Muscle of leg (tissue), 11 donors: Measurements from ENCODE around the gene SIGLEC5. TPM values are rescaled to one million over a fixed set of nuclear protein-coding genes. Genes with fewer than 3 reads are reported as not detected.

Experiments used
- DNase-seq: peaks from one replicate; pipeline ENCODE4 v3.0.0; 2013
- H3K27ac ChIP-seq: one replicate; pipeline ENCODE4 v1.5.1; 2013; ENCODE audit warnings: mild to moderate bottlenecking, low read length, control low read depth
- H3K27me3 ChIP-seq: one replicate; pipeline ENCODE4 v1.6.1; 2013; ENCODE audit warnings: low read length; ENCODE audit not compliant: control insufficient read depth, insufficient read depth
- H3K36me3 ChIP-seq: one replicate; pipeline ENCODE4 v1.6.1; 2013; ENCODE audit warnings: low read length; ENCODE audit not compliant: control insufficient read depth, insufficient read depth
- H3K4me1 ChIP-seq: one replicate; pipeline ENCODE4 v1.6.1; 2013; ENCODE audit warnings: low read length; ENCODE audit not compliant: control insufficient read depth, insufficient read depth
- H3K4me3 ChIP-seq: one replicate; pipeline ENCODE4 v1.5.1; 2013; ENCODE audit warnings: low read length, control low read depth
- H3K9me3 ChIP-seq: replicated peaks from 2 replicates; pipeline ENCODE4 v1.6.1; 2013; ENCODE audit warnings: low read depth, low read length; ENCODE audit not compliant: control insufficient read depth
- WGBS: methylation state at CpG from one replicate; pipeline ENCODE4 v1.1.5; 2013; ENCODE audit warnings: missing lambda C conversion rate; ENCODE audit not compliant: insufficient coverage; 5-methylcytosine and 5-hydroxymethylcytosine counted together
- polyA plus RNA-seq, 8 donors: library from polyadenylated mRNA; unstranded; fragments of 120-200 nt; gene quantifications; one replicate each; pipeline versions ENCODE4 v1.2.1 to v1.2.3, GENCODE V29; 2013; ENCODE audit warnings: inconsistent platforms in 1 of 8, low replicate concordance in 1 of 8; ENCODE audit not compliant: insufficient read length in 8 of 8, insufficient read depth in 1 of 8
- total RNA-seq: library from RNA; stranded (reverse); fragments of 120-200 nt; gene quantifications from one replicate; pipeline ENCODE4 v1.2.4, GENCODE V29; 2013

SIGLEC5 gene
- total and polyA plus RNA-seq, 9 donors: 0.13 to 0.75 (median 0.41) TPM

GRCh38 chr19:51628153-51628939, 1.9 kb downstream of the SIGLEC5 start:
- WGBS: 83% methylated on average over 12 of the region's 14 CpGs
- no peak for DNase-seq
- Histone ChIP-seq H3K9me3 (no peaks in the 10 kb centered on the region), H3K27me3 (no peaks in the 10 kb centered on the region), H3K36me3 (no peaks in the 10 kb centered on the region), H3K4me1 (no peaks in the 10 kb centered on the region), H3K27ac (no peak overlapping the region), H3K4me3 (no peak overlapping the region)

- no peak overlapping the region for H3K4me3 ChIP-seq
These were observed 2.6 kb downstream of the SIGLEC5 start for GRCh38 chr19:51627491-51628138.

GRCh38 chr19:51626675-51627074, 3.5 kb downstream of the SIGLEC5 start:
- no peak overlapping the region for H3K27ac ChIP-seq
- no peak overlapping the region for H3K4me3 ChIP-seq
- DNase-seq: no peak
- H3K9me3 ChIP-seq: no peaks in the 10 kb centered on the region
- H3K27me3 ChIP-seq: no peaks in the 10 kb centered on the region
- H3K4me1 ChIP-seq: no peaks in the 10 kb centered on the region
- no peaks in the 10 kb centered on the region for H3K36me3 ChIP-seq
- no CpG with 5 or more reads among the region's 2 CpGs for WGBS

More at GRCh38 chr19:51627491-51628138, 2.6 kb downstream of the SIGLEC5 start:
- no peak for DNase-seq
- WGBS: 42% methylated on average over 4 of the region's 16 CpGs
- Histone ChIP-seq H3K27ac (no peak overlapping the region), H3K36me3 (no peaks in the 10 kb centered on the region), H3K4me1 (no peaks in the 10 kb centered on the region), H3K27me3 (no peaks in the 10 kb centered on the region), H3K9me3 (no peaks in the 10 kb centered on the region)

- Histone ChIP-seq H3K36me3 (no peaks in the 10 kb centered on the region), H3K27me3 (no peaks in the 10 kb centered on the region), H3K9me3 (no peaks in the 10 kb centered on the region), H3K4me3 (no peak overlapping the region), H3K27ac (no peak overlapping the region), H3K4me1 (no peaks in the 10 kb centered on the region)
- DNase-seq: peak; percentile 7
- WGBS: no CpG with 5 or more reads among the region's 2 CpGs
These were observed 9.0 kb downstream of the SIGLEC5 start for GRCh38 chr19:51621178-51621577.

- no peak for DNase-seq
- no peaks in the 10 kb centered on the region for H3K4me1 ChIP-seq
- no peaks in the 10 kb centered on the region for H3K36me3 ChIP-seq
- H3K27me3 ChIP-seq: no peaks in the 10 kb centered on the region
- H3K4me3 ChIP-seq: no peak overlapping the region
- 73% methylated on average over 6 of the region's 7 CpGs for WGBS
- no peaks in the 10 kb centered on the region for H3K9me3 ChIP-seq
- no peak overlapping the region for H3K27ac ChIP-seq
These were observed 14.2 kb downstream of the SIGLEC5 start for GRCh38 chr19:51615991-51616390.

GRCh38 chr19:51614789-51615188, 15.4 kb downstream of the SIGLEC5 start:
- Histone ChIP-seq H3K4me3 (no peak overlapping the region), H3K27ac (no peak overlapping the region), H3K27me3 (no peaks in the 10 kb centered on the region), H3K4me1 (no peaks in the 10 kb centered on the region), H3K36me3 (no peaks in the 10 kb centered on the region), H3K9me3 (no peaks in the 10 kb centered on the region)
- DNase-seq: no peak
- no CpG with 5 or more reads among the region's 5 CpGs for WGBS

- no peaks in the 10 kb centered on the region for H3K4me1 ChIP-seq
- H3K27me3 ChIP-seq: no peaks in the 10 kb centered on the region
- H3K4me3 ChIP-seq: no peak overlapping the region
- DNase-seq: no peak
- H3K27ac ChIP-seq: no peak overlapping the region
- WGBS: 60% methylated on average over 1 of the region's 1 CpG
- H3K36me3 ChIP-seq: no peaks in the 10 kb centered on the region
- H3K9me3 ChIP-seq: no peaks in the 10 kb centered on the region
These were observed 19.6 kb downstream of the SIGLEC5 start for GRCh38 chr19:51610576-51610975.

- Histone ChIP-seq H3K9me3 (no peaks in the 10 kb centered on the region), H3K27ac (no peak overlapping the region), H3K4me1 (no peaks in the 10 kb centered on the region), H3K4me3 (no peak overlapping the region), H3K27me3 (no peaks in the 10 kb centered on the region), H3K36me3 (no peaks in the 10 kb centered on the region)
- DNase-seq: peak; percentile 69
- no CpG with 5 or more reads among the region's 13 CpGs for WGBS
These were observed 22.2 kb downstream of the SIGLEC5 start for GRCh38 chr19:51607920-51608562.

- no peak overlapping the region for H3K27ac ChIP-seq
- 63% methylated on average over 3 of the region's 6 CpGs for WGBS
- H3K27me3 ChIP-seq: peaks cover 3% of the 10 kb centered on the region
- no peaks in the 10 kb centered on the region for H3K36me3 ChIP-seq
- no peaks in the 10 kb centered on the region for H3K9me3 ChIP-seq
- H3K4me3 ChIP-seq: no peak overlapping the region
- no peaks in the 10 kb centered on the region for H3K4me1 ChIP-seq
- no peak for DNase-seq
These were observed 23.1 kb downstream of the SIGLEC5 start for GRCh38 chr19:51607077-51607476.

- Histone ChIP-seq H3K27me3 (peaks cover 26% of the 10 kb centered on the region), H3K36me3 (no peaks in the 10 kb centered on the region), H3K27ac (no peak overlapping the region), H3K4me1 (no peaks in the 10 kb centered on the region), H3K4me3 (no peak overlapping the region), H3K9me3 (no peaks in the 10 kb centered on the region)
- 83% methylated on average over 14 of the region's 20 CpGs for WGBS
- DNase-seq: no peak
These were observed 27.9 kb downstream of the SIGLEC5 start for GRCh38 chr19:51602189-51602854.
